HepG2 (cell line): ENCODE measurements around the gene EZH2.

Experiments
- ATF6 ChIP-seq: sonication (generic); formaldehyde crosslinking; conservative IDR thresholded peaks from 2 replicates; pipeline ENCODE4 v1.4.0; 2020; ENCODE audit warnings: missing genetic modification reagents
- CTCF ChIP-seq: sonication (generic); formaldehyde crosslinking; IDR thresholded peaks from 2 replicates; pipeline ENCODE4 v1.5.0; 2020; ENCODE audit warnings: mild to moderate bottlenecking, missing genetic modification reagents, moderate library complexity
- ERF ChIP-seq: IDR thresholded peaks from 2 replicates; pipeline ENCODE4 v1.6.1; 2018; ENCODE audit warnings: missing biosample characterization, missing genetic modification reagents
- ETV6 ChIP-seq: sonication (generic); formaldehyde crosslinking; conservative IDR thresholded peaks from 2 replicates; pipeline ENCODE4 v1.4.0; 2020; ENCODE audit warnings: missing genetic modification reagents
- MXD4 ChIP-seq: IDR thresholded peaks from 2 replicates; pipeline ENCODE4 v1.6.1; 2016; ENCODE audit warnings: mild to moderate bottlenecking, missing biosample characterization, missing genetic modification reagents
- ZNF773 ChIP-seq: sonication (generic); formaldehyde crosslinking; IDR thresholded peaks from 2 replicates; pipeline ENCODE4 v1.4.0; 2020; ENCODE audit warnings: missing genetic modification reagents, borderline replicate concordance
- ZNF879 ChIP-seq: sonication (generic); formaldehyde crosslinking; IDR thresholded peaks from 2 replicates; pipeline ENCODE4 v1.8.1; 2023; ENCODE audit warnings: missing genetic modification reagents

GRCh38 chr7:148867596-148868377, 16.3 kb downstream of the EZH2 start:
- TF ChIP-seq CTCF (CRISPR knock-in tag) (no peak), ERF (no peak), MXD4 (CRISPR knock-in tag) (no peak), ZNF879 (CRISPR knock-in tag) (no peak), ZNF773 (CRISPR knock-in tag) (no peak), ATF6 (CRISPR knock-in tag) (no peak), ETV6 (CRISPR knock-in tag) (no peak)
